Caco-2 (cell line): Measurements from ENCODE around the gene MAST4. TPM values are rescaled to one million over a fixed set of nuclear protein-coding genes. Genes with fewer than 3 reads are reported as not detected.

Experiments used
- BruUV-seq: library from RNA; stranded (reverse); fragments of 400-500 nt; replicated peaks from 2 replicates; lab custom pipeline; 2021; lab: Mats Ljungman, UMichigan
- CTCF ChIA-PET: fragments of 300-600 bp; sonication (Branson Sonifier 250); formaldehyde crosslinking; loops from one replicate; lab custom pipeline; 2022; ENCODE audit warnings: antibody characterized with exemption; lab: Charles Lee
- POLR2A ChIA-PET: fragments of 300-600 bp; sonication (Branson Sonifier 250); formaldehyde crosslinking; loops from one replicate; lab custom pipeline; 2022; ENCODE audit warnings: antibody characterized with exemption; lab: Charles Lee
- DNase-seq, 2 experiments: peaks; one replicate each; pipeline versions ENCODE4 v3.0.0 to v3.0.0-alpha.2; 2020 to 2022
- H3K27me3 ChIP-seq: replicated peaks from 2 replicates; pipeline ENCODE4 v1.6.0; 2011; ENCODE audit warnings: low read length; ENCODE audit not compliant: control insufficient read depth, insufficient read depth
- H3K36me3 ChIP-seq: 2 replicates; pipeline ENCODE4 v1.5.1; 2011; ENCODE audit warnings: low read length; ENCODE audit not compliant: control insufficient read depth, insufficient read depth
- H3K4me1 ChIP-seq: fragments of 250-450 bp; sonication (Bioruptor Pico); 2 replicates; pipeline ENCODE4 v1.5.1; 2020; ENCODE audit warnings: mild to moderate bottlenecking
- H3K4me3 ChIP-seq: 2 replicates; pipeline ENCODE4 v1.5.1; 2011; ENCODE audit warnings: low read depth, mild to moderate bottlenecking, control low read depth, low read length
- H3K9me3 ChIP-seq: fragments of 250-450 bp; sonication (Bioruptor Pico); 2 replicates; pipeline ENCODE4 v1.5.1; 2020; ENCODE audit warnings: mild to moderate bottlenecking, moderate library complexity
- H3K27ac Mint-ChIP-seq: one replicate; pipeline ENCODE4 v1.8.0; 2022; ENCODE audit warnings: mixed read lengths; ENCODE audit not compliant: unreplicated experiment
- H3K27me3 Mint-ChIP-seq: one replicate; pipeline ENCODE4 v1.8.0; 2022; ENCODE audit warnings: mixed read lengths; ENCODE audit not compliant: insufficient read depth, unreplicated experiment
- H3K36me3 Mint-ChIP-seq: one replicate; pipeline ENCODE4 v1.8.0; 2022; ENCODE audit warnings: mild to moderate bottlenecking, mixed read lengths; ENCODE audit not compliant: insufficient read depth, unreplicated experiment
- H3K4me1 Mint-ChIP-seq: one replicate; pipeline ENCODE4 v1.8.0; 2022; ENCODE audit warnings: low read depth, mixed read lengths; ENCODE audit not compliant: unreplicated experiment
- H3K4me3 Mint-ChIP-seq: one replicate; pipeline ENCODE4 v1.8.0; 2022; ENCODE audit warnings: mild to moderate bottlenecking, moderate library complexity, mixed read lengths; ENCODE audit not compliant: unreplicated experiment
- H3K9me3 Mint-ChIP-seq: one replicate; pipeline ENCODE4 v1.8.0; 2022; ENCODE audit warnings: mixed read lengths; ENCODE audit not compliant: unreplicated experiment
- intact Hi-C: fragments of 100-400 bp; cut with micrococcal nuclease; formaldehyde crosslinking; loops from one replicate; pipeline ENCODE4 v1.10.0; 2022; ENCODE audit not compliant: unreplicated experiment
- total RNA-seq: library from RNA; stranded (reverse); gene quantifications from 2 replicates; pipeline ENCODE4 v1.2.3, GENCODE V29; 2022
- TF ChIP-seq, protein P1 (sequence below), 2 experiments: fragments of 200-600 bp in 1 of 2; IDR thresholded peaks; 1 replicate in 1 of 2; 2 replicates in 1 of 2; pipeline versions ENCODE4 v1.5.1 to v1.8.0; 2011 to 2022; ENCODE audit warnings: antibody characterized with exemption in 1 of 2, control low read depth in 1 of 2, inconsistent platforms in 1 of 2, low read depth in 1 of 2, low read length in 1 of 2, mild to moderate bottlenecking in 1 of 2, moderate library complexity in 1 of 2; ENCODE audit not compliant: insufficient read depth in 1 of 2, severe bottlenecking in 1 of 2, unreplicated experiment in 1 of 2

MAST4 gene
- total RNA-seq, 1 experiment from 2014 or later: 17.8 TPM

DNA sequence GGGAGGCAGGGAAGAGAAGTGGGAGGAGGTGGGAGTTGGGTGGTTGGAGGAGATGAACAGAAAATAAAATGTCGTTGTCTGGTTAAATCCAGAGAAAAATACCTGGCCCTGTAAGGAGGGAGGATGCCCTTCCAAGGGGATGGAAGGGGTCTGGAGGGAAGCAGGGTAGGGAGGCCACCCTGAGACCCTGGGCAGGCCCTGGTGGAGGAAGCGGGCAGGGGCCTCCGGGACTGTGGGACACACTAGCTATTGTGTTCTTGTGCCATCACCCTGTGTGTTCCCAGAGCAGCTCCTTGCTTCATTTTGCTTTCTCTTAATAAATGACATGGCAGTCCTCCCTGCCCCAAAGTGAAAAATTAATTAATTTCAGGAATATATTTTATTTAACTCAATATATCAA, 612.2 kb downstream of the MAST4 start:
- POLR2A ChIA-PET: no interaction called here
- DNase-seq: no peak
- no peaks in the 10 kb centered on the region for H3K4me1 ChIP-seq

DNA sequence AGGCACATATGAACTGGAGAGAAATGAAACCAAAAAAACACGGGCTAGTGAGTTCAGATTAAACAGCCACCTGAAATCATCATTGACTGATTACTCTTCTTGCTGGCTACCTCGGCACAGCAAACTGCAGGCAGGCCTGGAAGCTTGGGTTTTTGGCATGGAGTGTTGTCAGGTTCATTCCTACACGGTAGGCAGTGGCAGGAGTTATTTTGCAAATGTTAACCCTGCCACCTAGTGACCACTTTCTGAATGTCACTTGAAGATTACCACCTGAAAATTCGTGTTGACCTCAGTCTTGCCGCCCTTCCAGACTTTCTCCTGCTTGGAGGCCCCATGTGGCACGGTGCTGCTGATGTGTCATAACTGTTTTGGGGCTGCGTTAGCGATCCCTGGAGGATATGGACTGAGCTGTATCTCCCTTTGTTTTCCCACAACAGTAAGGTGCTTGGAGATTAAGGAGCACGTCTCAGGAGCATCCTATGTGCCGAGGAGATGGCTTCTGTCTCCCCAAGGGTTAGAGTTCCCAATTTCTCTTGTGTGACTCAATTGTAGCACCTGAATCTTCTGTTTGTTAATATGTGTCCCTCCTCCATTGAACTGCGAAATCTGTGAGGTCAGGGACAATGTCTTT, 613.1 kb downstream of the MAST4 start:
- TF ChIP-seq, protein P1, sequence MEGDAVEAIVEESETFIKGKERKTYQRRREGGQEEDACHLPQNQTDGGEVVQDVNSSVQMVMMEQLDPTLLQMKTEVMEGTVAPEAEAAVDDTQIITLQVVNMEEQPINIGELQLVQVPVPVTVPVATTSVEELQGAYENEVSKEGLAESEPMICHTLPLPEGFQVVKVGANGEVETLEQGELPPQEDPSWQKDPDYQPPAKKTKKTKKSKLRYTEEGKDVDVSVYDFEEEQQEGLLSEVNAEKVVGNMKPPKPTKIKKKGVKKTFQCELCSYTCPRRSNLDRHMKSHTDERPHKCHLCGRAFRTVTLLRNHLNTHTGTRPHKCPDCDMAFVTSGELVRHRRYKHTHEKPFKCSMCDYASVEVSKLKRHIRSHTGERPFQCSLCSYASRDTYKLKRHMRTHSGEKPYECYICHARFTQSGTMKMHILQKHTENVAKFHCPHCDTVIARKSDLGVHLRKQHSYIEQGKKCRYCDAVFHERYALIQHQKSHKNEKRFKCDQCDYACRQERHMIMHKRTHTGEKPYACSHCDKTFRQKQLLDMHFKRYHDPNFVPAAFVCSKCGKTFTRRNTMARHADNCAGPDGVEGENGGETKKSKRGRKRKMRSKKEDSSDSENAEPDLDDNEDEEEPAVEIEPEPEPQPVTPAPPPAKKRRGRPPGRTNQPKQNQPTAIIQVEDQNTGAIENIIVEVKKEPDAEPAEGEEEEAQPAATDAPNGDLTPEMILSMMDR (IDR thresholded peaks at IDR 0.05; ENCODE audit: insufficient read depth in 1 of 2, low read depth in 1 of 2, low read length in 1 of 2, severe bottlenecking in 1 of 2, unreplicated experiment in 1 of 2): peak; percentile 72 to 84
- BruUV-seq: no TSS peak
- CTCF ChIA-PET: interaction anchor here (0.5 to 1.1 kb wide), 7 partner anchors 29 to 395 kb away, joined by 3 to 10 read pairs (median 3); no protein-coding TSS in a partner anchor

More for the DNA sequence above, 612.2 kb downstream of the MAST4 start:
- no peaks in the 10 kb centered on the region for H3K27me3 ChIP-seq
- no peaks in the 10 kb centered on the region for H3K9me3 Mint-ChIP-seq
- TF ChIP-seq, protein P1 (IDR thresholded peaks at IDR 0.05; ENCODE audit: insufficient read depth in 1 of 2, low read depth in 1 of 2, low read length in 1 of 2, severe bottlenecking in 1 of 2, unreplicated experiment in 1 of 2): no peak
- H3K4me3 ChIP-seq: no peak overlapping the region
- H3K4me1 Mint-ChIP-seq: peaks cover 11% of the 10 kb centered on the region
- H3K27ac Mint-ChIP-seq: no peak overlapping the region
- CTCF ChIA-PET: interaction anchor here (0.5 to 1.1 kb wide), 7 partner anchors 28 to 394 kb away, joined by 3 to 10 read pairs (median 3); no protein-coding TSS in a partner anchor
- H3K27me3 Mint-ChIP-seq: no peaks in the 10 kb centered on the region
- BruUV-seq: no TSS peak
- intact Hi-C loops: loop anchor here (5.0 kb wide), 1 partner anchor 221 kb away; no protein-coding TSS in a partner anchor
- H3K4me3 Mint-ChIP-seq: no peak overlapping the region
- no peaks in the 10 kb centered on the region for H3K9me3 ChIP-seq
- no peaks in the 10 kb centered on the region for H3K36me3 ChIP-seq
- H3K36me3 Mint-ChIP-seq: no peaks in the 10 kb centered on the region

DNA sequence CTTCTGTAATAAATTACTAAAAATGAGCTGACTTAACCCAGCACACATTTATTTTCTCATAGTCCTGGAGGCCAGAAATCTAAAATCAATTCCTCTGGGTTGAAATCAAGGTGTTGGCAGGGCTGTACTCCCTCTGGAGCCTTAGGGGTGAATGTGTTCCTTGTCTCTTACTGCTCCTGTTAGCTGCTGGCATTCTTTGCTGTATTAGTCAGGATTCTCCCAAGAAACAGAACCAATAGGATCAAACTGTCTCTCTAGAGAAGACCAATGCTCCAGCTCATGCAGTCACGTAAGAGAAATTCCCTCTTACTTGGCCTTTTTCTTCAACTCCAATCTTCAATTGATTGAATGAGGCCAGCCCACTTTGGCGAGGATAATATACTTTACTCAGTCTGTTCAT, 615.7 kb downstream of the MAST4 start:
- peaks cover 8% of the 10 kb centered on the region for H3K4me1 Mint-ChIP-seq
- no peak overlapping the region for H3K27ac Mint-ChIP-seq
- BruUV-seq: no TSS peak
- no peak overlapping the region for H3K4me3 ChIP-seq
- H3K36me3 ChIP-seq: no peaks in the 10 kb centered on the region
- CTCF ChIA-PET: no interaction called here
- no peaks in the 10 kb centered on the region for H3K4me1 ChIP-seq
- TF ChIP-seq, protein P1 (IDR thresholded peaks at IDR 0.05; ENCODE audit: insufficient read depth in 1 of 2, low read depth in 1 of 2, low read length in 1 of 2, severe bottlenecking in 1 of 2, unreplicated experiment in 1 of 2): no peak
- H3K27me3 Mint-ChIP-seq: no peaks in the 10 kb centered on the region
- no peak for DNase-seq
- POLR2A ChIA-PET: no interaction called here
- no peaks in the 10 kb centered on the region for H3K9me3 Mint-ChIP-seq
- no peaks in the 10 kb centered on the region for H3K27me3 ChIP-seq
- H3K9me3 ChIP-seq: no peaks in the 10 kb centered on the region
- H3K36me3 Mint-ChIP-seq: no peaks in the 10 kb centered on the region
- intact Hi-C loops: no loop called here
- H3K4me3 Mint-ChIP-seq: no peak overlapping the region

More for the DNA sequence above, 613.1 kb downstream of the MAST4 start:
- Histone ChIP-seq H3K9me3 (no peaks in the 10 kb centered on the region), H3K27me3 (no peaks in the 10 kb centered on the region), H3K4me3 (no peak overlapping the region), H3K4me1 (no peaks in the 10 kb centered on the region), H3K36me3 (no peaks in the 10 kb centered on the region)
- no peak overlapping the region for H3K4me3 Mint-ChIP-seq
- POLR2A ChIA-PET: no interaction called here
- no peak overlapping the region for H3K27ac Mint-ChIP-seq
- H3K27me3 Mint-ChIP-seq: no peaks in the 10 kb centered on the region
- H3K9me3 Mint-ChIP-seq: no peaks in the 10 kb centered on the region
- no peaks in the 10 kb centered on the region for H3K36me3 Mint-ChIP-seq
- peak; percentile 76 to 80 for DNase-seq
- peaks cover 11% of the 10 kb centered on the region for H3K4me1 Mint-ChIP-seq
- intact Hi-C loops: loop anchor here (1.0 to 5.0 kb wide), 4 partner anchors 52 to 395 kb away; no protein-coding TSS in a partner anchor
